Endothelial cell (in vitro differentiated cells): ENCODE results near the gene SDCCAG8. TPM values are rescaled to one million over a fixed set of nuclear protein-coding genes. Genes with fewer than 3 reads are reported as not detected.

ENCODE experiments used
- DNase-seq: peaks from one replicate; pipeline ENCODE4 v3.0.0; 2021; ENCODE audit warnings: low spot score
- H3K27ac Mint-ChIP-seq: one replicate; pipeline ENCODE4 v1.8.0; 2021; ENCODE audit warnings: mixed read lengths, inconsistent platforms; ENCODE audit not compliant: unreplicated experiment
- H3K27me3 Mint-ChIP-seq: one replicate; pipeline ENCODE4 v1.8.0; 2021; ENCODE audit warnings: mild to moderate bottlenecking, moderate library complexity, mixed read lengths, inconsistent platforms; ENCODE audit not compliant: unreplicated experiment
- H3K36me3 Mint-ChIP-seq: one replicate; pipeline ENCODE4 v1.8.0; 2021; ENCODE audit warnings: mild to moderate bottlenecking, low read depth, mixed read lengths, inconsistent platforms; ENCODE audit not compliant: unreplicated experiment
- H3K4me1 Mint-ChIP-seq: one replicate; pipeline ENCODE4 v1.8.0; 2021; ENCODE audit warnings: mild to moderate bottlenecking, mixed read lengths, inconsistent platforms; ENCODE audit not compliant: unreplicated experiment
- H3K4me3 Mint-ChIP-seq: one replicate; pipeline ENCODE4 v1.8.0; 2021; ENCODE audit warnings: mild to moderate bottlenecking, mixed read lengths, inconsistent platforms; ENCODE audit not compliant: unreplicated experiment
- H3K9me3 Mint-ChIP-seq: one replicate; pipeline ENCODE4 v1.8.0; 2021; ENCODE audit warnings: mixed read lengths, inconsistent platforms; ENCODE audit not compliant: unreplicated experiment
- total RNA-seq: library from RNA; stranded (reverse); fragmentation: NEBNext Ultra II Directional; extraction: Animal tissue kit (Norgen Biotek cat#: 25700); gene quantifications from one replicate; pipeline ENCODE4 v1.2.1, GENCODE V29; 2021; ENCODE audit not compliant: unreplicated experiment
- TF ChIP-seq, protein P1 (sequence below): fragments of 200-600 bp; sonication (generic); IDR thresholded peaks from one replicate; pipeline ENCODE4 v1.5.0; 2021; ENCODE audit warnings: antibody characterized with exemption; ENCODE audit not compliant: unreplicated experiment

Gene SDCCAG8
- total RNA-seq, 1 donor from 2014 or later: 41.9 TPM

DNA sequence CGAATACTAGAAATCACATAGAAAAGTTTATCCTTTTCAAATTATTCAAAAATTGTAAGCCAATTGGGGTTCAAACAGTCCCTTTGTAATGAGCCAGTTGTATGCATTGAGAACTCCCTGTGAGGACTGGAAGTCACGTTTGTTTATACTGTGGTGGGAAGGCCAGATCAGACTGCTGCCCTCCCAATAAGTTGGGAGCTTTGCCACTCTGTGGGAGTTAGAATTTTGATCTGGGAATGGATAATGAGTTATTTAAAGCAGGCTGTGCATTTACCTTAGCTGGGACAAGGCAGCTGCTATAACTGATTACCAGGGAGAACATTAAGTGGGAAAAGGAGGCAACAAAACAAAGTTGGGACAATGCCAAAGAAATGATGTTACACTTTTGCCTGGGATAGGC, 178.8 kb downstream of the SDCCAG8 start:
- Mint-ChIP-seq H3K4me3 (no peak overlapping the region), H3K4me1 (peaks cover 5% of the 10 kb centered on the region), H3K36me3 (peaks cover 4% of the 10 kb centered on the region), H3K9me3 (no peaks in the 10 kb centered on the region), H3K27me3 (no peaks in the 10 kb centered on the region), H3K27ac (no peak overlapping the region)
- TF ChIP-seq, protein P1, sequence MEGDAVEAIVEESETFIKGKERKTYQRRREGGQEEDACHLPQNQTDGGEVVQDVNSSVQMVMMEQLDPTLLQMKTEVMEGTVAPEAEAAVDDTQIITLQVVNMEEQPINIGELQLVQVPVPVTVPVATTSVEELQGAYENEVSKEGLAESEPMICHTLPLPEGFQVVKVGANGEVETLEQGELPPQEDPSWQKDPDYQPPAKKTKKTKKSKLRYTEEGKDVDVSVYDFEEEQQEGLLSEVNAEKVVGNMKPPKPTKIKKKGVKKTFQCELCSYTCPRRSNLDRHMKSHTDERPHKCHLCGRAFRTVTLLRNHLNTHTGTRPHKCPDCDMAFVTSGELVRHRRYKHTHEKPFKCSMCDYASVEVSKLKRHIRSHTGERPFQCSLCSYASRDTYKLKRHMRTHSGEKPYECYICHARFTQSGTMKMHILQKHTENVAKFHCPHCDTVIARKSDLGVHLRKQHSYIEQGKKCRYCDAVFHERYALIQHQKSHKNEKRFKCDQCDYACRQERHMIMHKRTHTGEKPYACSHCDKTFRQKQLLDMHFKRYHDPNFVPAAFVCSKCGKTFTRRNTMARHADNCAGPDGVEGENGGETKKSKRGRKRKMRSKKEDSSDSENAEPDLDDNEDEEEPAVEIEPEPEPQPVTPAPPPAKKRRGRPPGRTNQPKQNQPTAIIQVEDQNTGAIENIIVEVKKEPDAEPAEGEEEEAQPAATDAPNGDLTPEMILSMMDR: no peak
- no peak for DNase-seq

DNA sequence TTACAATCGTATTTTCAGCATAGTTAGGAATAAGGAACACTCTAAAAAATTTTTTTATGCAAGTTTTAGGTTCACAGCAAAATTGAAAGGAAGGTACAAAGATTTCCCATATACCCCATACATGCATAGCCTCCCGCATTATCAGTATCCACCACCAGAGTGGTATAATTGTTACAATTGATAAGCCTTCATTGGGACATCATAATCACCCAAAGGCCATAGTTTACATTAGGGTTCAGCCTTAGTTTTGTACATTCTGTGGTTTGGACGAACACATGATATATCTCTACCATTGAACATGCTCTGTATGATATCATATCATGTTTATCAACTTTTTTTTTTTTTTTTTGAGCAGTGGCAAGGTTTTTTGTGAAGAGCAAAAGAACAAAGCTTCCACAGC, 180.0 kb downstream of the SDCCAG8 start:
- TF ChIP-seq, protein P1: peak; percentile 28
- no peak for DNase-seq
- H3K27ac Mint-ChIP-seq: no peak overlapping the region
- no peaks in the 10 kb centered on the region for H3K9me3 Mint-ChIP-seq
- H3K27me3 Mint-ChIP-seq: no peaks in the 10 kb centered on the region
- no peak overlapping the region for H3K4me3 Mint-ChIP-seq
- no peaks in the 10 kb centered on the region for H3K36me3 Mint-ChIP-seq
- peaks cover 5% of the 10 kb centered on the region for H3K4me1 Mint-ChIP-seq

DNA sequence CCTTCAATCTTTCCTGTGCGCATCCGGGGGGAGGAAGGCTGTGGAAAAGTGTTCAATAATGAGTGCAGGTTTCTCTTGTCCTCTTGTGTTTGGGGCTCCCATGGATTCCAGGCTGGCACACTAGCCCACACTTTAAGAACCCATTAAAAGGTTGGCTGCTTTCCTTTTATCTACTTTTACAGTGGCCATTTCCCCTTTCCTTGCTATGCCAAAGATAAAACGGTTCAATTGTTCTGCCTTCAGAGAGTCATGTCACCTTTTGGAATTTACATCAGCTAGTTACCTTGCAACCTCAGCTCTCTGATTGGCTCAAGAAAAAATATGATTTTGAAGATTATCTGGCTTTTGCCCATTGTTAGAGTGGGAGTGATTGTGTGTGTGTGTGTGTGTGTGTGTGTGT, 182.3 kb downstream of the SDCCAG8 start:
- Mint-ChIP-seq H3K9me3 (no peaks in the 10 kb centered on the region), H3K27ac (no peak overlapping the region), H3K36me3 (no peaks in the 10 kb centered on the region)

DNA sequence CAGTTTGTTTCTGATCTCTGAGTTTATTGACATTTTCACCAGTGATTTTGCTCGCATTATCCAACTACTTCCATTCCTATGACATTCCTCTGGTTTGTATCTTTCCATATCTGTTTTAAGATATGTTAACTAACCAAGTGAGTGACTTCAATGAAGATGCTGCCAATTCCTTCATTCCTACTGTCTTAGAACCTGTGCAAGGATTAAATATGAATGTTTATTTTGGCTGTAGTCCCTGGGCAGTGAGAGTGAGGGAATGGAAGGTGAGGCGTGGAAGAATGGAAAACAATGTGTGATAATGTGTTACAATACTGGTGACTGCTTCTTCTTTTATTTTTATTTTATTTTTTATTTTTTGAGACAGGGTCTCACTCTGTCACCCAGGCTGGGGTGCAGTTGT, 183.0 kb downstream of the SDCCAG8 start:
- no peaks in the 10 kb centered on the region for H3K9me3 Mint-ChIP-seq
- no peak for DNase-seq
- H3K27ac Mint-ChIP-seq: no peak overlapping the region
- H3K36me3 Mint-ChIP-seq: no peaks in the 10 kb centered on the region
- TF ChIP-seq, protein P1: no peak
- H3K4me3 Mint-ChIP-seq: no peak overlapping the region
- no peaks in the 10 kb centered on the region for H3K27me3 Mint-ChIP-seq
- peaks cover 5% of the 10 kb centered on the region for H3K4me1 Mint-ChIP-seq

More for the DNA sequence above, 182.3 kb downstream of the SDCCAG8 start:
- Mint-ChIP-seq H3K4me3 (no peak overlapping the region), H3K27me3 (no peaks in the 10 kb centered on the region), H3K4me1 (peaks cover 5% of the 10 kb centered on the region)
- TF ChIP-seq, protein P1: no peak
- DNase-seq: no peak

DNA sequence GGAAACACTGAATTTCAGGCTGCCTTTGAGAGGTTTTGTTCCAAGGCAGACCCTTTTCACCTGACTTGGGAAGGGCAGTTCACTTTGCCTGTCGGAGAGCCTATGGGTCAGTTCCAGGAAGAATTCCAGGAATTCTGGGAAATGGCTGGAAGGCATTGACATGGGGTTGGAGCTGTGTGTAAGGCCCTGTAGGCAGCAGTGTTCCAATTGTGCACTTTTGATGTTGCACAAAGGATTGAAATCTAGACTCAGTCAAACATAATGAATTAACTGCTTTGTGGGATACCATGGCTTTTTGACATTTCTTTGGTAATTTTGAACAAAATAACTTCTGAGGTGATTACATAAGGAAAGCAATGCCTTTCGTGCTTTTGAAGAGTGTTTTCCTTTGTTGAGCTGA, 184.6 kb downstream of the SDCCAG8 start:
- H3K27ac Mint-ChIP-seq: no peak overlapping the region
- H3K36me3 Mint-ChIP-seq: no peaks in the 10 kb centered on the region
- no peak overlapping the region for H3K4me3 Mint-ChIP-seq
- TF ChIP-seq, protein P1: no peak
- H3K4me1 Mint-ChIP-seq: peaks cover 5% of the 10 kb centered on the region
- no peaks in the 10 kb centered on the region for H3K9me3 Mint-ChIP-seq
- DNase-seq: no peak
- no peaks in the 10 kb centered on the region for H3K27me3 Mint-ChIP-seq
